ENCODE results near the gene MACO1. TPM values are rescaled to one million over a fixed set of nuclear protein-coding genes. Genes with fewer than 3 reads are reported as not detected.
A peak's percentile ranks its signal among the peaks of the same experiment; 100 is the strongest.

Gene MACO1
- total RNA-seq, 2 donors from 2014 or later, result 16.3 to 21.6 TPM

DNA sequence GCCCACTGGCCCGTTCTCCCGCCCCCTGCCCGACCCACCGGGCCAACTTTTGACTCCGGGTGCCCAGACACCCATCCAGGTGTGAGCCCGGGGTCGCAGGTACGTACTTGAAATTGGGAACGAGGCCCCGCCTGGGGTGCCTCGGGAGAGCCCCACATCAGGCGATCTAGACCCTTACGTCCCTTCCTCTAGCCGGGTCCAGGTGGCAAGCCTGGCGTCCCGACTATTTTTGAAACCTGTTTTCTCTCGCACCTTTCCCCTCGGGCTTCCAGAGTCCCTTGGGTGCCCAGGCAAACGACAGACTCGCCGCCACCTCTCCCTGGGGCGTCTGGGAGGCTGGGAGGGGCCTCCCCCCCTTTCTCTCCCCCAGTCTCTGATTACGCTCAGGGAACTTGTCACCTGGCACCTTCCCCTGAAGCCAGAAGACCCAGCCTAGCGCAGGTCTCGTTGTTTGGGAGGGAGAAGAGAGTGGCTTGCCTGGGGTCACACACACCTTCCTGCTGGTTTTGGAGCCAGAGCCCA is 113.6 kb downstream of the MACO1 start:
- Mint-ChIP-seq H3K4me1 (peaks cover 35% of the 10 kb centered on the region), H3K27me3 (no peaks in the 10 kb centered on the region), H3K36me3 (ENCODE audit: low read depth) (no peaks in the 10 kb centered on the region), H3K27ac (peak overlapping the region; percentile 88), H3K4me3 (peak overlapping the region; percentile 94)
- ATAC-seq (peak; percentile 10), DNase-seq (no peak)
- no peaks in the 10 kb centered on the region for H3K9me3 ChIP-seq (ENCODE audit: control insufficient read depth, low read length, poor library complexity, severe bottlenecking)

DNA sequence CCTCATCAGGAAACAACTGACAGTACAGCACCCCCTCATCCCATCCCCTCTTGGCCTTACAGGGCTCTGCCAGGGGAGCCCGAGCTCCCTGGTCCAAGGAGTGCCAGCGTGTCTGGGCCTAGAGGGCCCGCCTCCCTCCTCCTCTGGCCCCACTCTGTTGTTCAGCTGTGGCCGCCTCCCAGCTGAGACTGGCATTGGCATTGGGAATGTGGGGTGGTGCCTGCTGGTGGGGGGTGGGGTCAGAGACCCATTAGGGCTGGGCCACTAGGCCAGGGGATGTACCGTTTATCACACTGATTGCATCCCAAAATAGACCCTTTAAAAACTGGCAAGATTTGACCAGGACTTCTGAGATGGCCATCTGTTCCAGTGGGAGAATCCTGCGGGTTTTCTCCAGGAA is 114.1 kb downstream of the MACO1 start:
- peak overlapping the region; percentile 94 for H3K4me3 Mint-ChIP-seq
- no peak for DNase-seq

DNA sequence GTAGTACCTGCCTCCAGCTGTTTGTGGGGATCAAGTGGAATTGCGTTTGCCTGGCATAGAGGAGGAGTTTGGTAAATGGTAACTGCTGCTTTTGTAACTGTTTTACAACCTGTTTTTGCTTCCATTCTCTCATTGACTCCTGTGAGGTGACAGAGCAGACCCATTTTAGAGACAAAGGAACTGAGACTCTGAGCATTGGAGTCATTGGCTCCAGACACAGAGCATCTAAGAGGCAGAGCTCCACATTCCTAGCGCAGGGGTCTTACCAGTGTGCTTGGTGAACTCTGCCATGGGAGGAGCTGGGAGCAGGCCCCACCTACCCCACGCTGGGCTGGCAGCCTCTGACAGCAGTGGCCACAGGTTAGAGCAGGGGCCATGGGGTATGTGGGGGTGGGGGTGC is 115.1 kb downstream of the MACO1 start:
- Mint-ChIP-seq H3K27me3 (no peaks in the 10 kb centered on the region), H3K36me3 (ENCODE audit: low read depth) (no peaks in the 10 kb centered on the region), H3K27ac (peak overlapping the region; percentile 88), H3K4me1 (peaks cover 50% of the 10 kb centered on the region), H3K4me3 (peak overlapping the region; percentile 94)
- ATAC-seq, result no peak
- no peaks in the 10 kb centered on the region for H3K9me3 ChIP-seq (ENCODE audit: control insufficient read depth, low read length, poor library complexity, severe bottlenecking)
- no peak for DNase-seq

More for the DNA sequence above, 114.1 kb downstream of the MACO1 start:
- Mint-ChIP-seq H3K36me3 (ENCODE audit: low read depth) (no peaks in the 10 kb centered on the region), H3K27ac (peak overlapping the region; percentile 88), H3K27me3 (no peaks in the 10 kb centered on the region), H3K4me1 (peaks cover 40% of the 10 kb centered on the region)
- ATAC-seq, result no peak
- no peaks in the 10 kb centered on the region for H3K9me3 ChIP-seq (ENCODE audit: control insufficient read depth, low read length, poor library complexity, severe bottlenecking)

DNA sequence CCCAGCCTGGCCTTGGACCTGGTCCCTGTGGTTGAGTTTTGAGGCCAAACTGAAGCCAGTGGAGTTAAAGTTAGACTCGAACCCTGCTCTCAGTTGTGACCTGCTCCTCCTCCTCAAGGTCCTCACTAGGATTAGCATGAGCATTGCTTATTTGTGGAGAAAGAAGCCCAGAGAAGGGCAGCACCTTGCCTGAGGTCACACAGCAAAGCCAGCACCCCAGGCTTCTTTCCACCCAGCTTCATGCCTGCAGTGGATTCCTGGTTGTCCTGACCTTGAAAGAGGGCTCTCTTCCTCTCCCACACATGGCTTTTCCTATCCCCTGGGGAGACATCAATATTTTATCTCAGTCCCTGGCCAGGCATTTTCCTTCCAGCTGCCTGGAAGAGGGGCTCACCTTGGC is 115.5 kb downstream of the MACO1 start:
- ATAC-seq, result no peak
- Mint-ChIP-seq H3K4me1 (peaks cover 54% of the 10 kb centered on the region), H3K36me3 (ENCODE audit: low read depth) (no peaks in the 10 kb centered on the region), H3K27me3 (no peaks in the 10 kb centered on the region), H3K4me3 (peak overlapping the region; percentile 94), H3K27ac (peak overlapping the region; percentile 88)
- no peak for DNase-seq
- no peaks in the 10 kb centered on the region for H3K9me3 ChIP-seq (ENCODE audit: control insufficient read depth, low read length, poor library complexity, severe bottlenecking)

DNA sequence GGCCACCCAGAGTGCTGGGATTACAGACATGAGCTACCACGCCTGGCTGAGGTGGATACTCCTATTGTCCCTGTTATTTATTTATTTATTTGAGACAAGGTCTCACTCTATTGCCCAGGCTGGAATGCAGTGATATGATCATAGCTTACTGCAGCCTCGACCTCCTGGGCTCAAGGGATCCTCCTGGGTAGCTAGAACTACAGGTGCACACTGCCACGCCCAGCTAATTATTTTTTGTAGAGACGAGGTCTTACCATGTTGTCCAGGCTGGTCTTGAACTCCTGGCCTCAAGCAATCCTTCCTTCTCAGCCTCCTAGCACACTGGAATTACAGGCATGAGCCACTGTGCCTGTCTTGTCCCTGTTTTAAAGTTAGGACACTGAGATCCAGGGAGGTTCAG is 117.9 kb downstream of the MACO1 start:
- no peaks in the 10 kb centered on the region for H3K36me3 Mint-ChIP-seq (ENCODE audit: low read depth)
- no peaks in the 10 kb centered on the region for H3K27me3 Mint-ChIP-seq
- H3K4me3 Mint-ChIP-seq, result peak overlapping the region; percentile 86
- no peak for DNase-seq
- H3K4me1 Mint-ChIP-seq, result peaks cover 69% of the 10 kb centered on the region
- peak overlapping the region; percentile 87 for H3K27ac Mint-ChIP-seq
- no peaks in the 10 kb centered on the region for H3K9me3 ChIP-seq (ENCODE audit: control insufficient read depth, low read length, poor library complexity, severe bottlenecking)
- no peak for ATAC-seq

DNA sequence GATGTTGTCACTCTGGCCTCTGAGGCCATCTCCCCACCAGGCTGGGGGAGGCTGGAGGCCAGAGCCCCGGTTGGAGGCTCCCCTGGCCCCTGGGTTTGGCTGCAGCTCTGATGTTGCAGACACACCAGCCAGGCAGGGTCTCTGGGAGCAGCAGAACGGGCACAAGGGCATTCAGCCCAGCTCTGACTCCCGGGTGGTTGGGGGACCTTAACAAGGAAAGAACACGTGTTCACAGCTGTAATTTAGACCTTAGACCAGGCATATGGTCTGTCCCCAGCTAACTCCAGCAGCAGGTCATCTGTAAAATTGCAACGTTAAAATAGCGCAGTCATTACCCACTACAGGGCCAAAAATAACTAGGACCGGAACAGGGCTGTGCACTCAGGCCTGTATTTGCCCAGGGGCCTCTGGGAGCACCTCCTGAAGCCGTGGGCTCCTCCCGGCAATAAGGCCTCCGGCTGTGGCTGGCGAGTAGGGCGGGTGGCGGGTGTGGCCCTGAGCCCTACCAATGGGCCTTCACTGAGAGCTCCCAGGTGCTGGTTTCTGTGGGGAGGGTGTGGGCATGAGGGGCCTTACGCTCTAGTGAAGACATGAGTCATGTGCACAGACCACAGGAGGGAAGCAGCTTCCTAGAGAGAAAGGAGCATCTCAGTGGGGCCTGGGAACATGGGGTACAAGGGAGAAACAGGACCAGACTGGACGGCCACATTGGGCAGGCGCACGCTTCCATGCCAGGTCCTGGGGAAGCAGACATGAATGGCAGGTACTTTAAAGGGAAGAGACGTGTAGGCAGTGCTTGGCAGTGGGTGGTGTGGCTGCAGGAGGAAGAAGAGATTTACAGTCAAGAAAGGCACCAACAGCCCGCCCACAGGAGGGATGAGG is 118.8 kb downstream of the MACO1 start:
- Mint-ChIP-seq H3K27ac (peak overlapping the region; percentile 87), H3K4me3 (peak overlapping the region; percentile 86), H3K4me1 (peaks cover 74% of the 10 kb centered on the region), H3K27me3 (no peaks in the 10 kb centered on the region), H3K36me3 (ENCODE audit: low read depth) (no peaks in the 10 kb centered on the region)
- DNase-seq (peak; percentile 44 to 67 (median 49)), ATAC-seq (peak; percentile 99)
- no peaks in the 10 kb centered on the region for H3K9me3 ChIP-seq (ENCODE audit: control insufficient read depth, low read length, poor library complexity, severe bottlenecking)

Other genes with a start within 250 kb of the MACO1 start
- 10 to 100 TPM; 61.5 to 80.6 TPM for gene SYF2, start 198.4 kb upstream of the MACO1 start, total RNA-seq
- 100 to 1,000 TPM; 483 to 509 TPM for gene RSRP1, start 183.4 kb upstream of the MACO1 start, total RNA-seq
- 1 to 10 TPM in 1 of 2 donors, under 1 TPM in 1; 0.20 to 5.0 TPM for gene RHD, start 158.4 kb upstream of the MACO1 start, total RNA-seq
- 100 to 1,000 TPM in 1 of 2 donors, 10 to 100 TPM in 1; 99.8 to 144 TPM for gene TMEM50A, start 92.6 kb upstream of the MACO1 start, total RNA-seq
- gene RHCE, start 10.1 kb upstream of the MACO1 start, total RNA-seq, result not detected
- 10 to 100 TPM; 90.3 to 96.6 TPM for gene LDLRAP1, start 112.7 kb downstream of the MACO1 start, total RNA-seq
- 10 to 100 TPM; 16.9 to 27.3 TPM for gene MAN1C1, start 185.9 kb downstream of the MACO1 start, total RNA-seq

Measured in T-helper 17 cell (primary cell).